IPS-18a (cell line): ENCODE data around the gene MLLT6.

Experiments
- H3K27ac ChIP-seq: one replicate; pipeline ENCODE4 v1.5.1; 2013; ENCODE audit warnings: low read length
- H3K27me3 ChIP-seq: one replicate; pipeline ENCODE4 v1.6.1; 2013; ENCODE audit warnings: mild to moderate bottlenecking, low read length; ENCODE audit not compliant: control insufficient read depth, insufficient read depth
- H3K36me3 ChIP-seq: one replicate; pipeline ENCODE4 v1.6.1; 2013; ENCODE audit warnings: low read depth, low read length; ENCODE audit not compliant: control insufficient read depth
- H3K4me1 ChIP-seq: one replicate; pipeline ENCODE4 v1.6.1; 2013; ENCODE audit warnings: low read depth, low read length; ENCODE audit not compliant: control insufficient read depth
- H3K4me3 ChIP-seq: one replicate; pipeline ENCODE4 v1.5.1; 2013; ENCODE audit warnings: low read length
- H3K9ac ChIP-seq: one replicate; pipeline ENCODE4 v1.6.1; 2013; ENCODE audit warnings: mild to moderate bottlenecking, low read length, moderate library complexity
- H3K9me3 ChIP-seq: one replicate; pipeline ENCODE4 v1.6.1; 2013; ENCODE audit warnings: low read depth, low read length; ENCODE audit not compliant: control insufficient read depth

The MLLT6 gene

GRCh38 chr17:38712593-38712992, 7.5 kb downstream of the MLLT6 start:
- Histone ChIP-seq H3K4me1 (peaks cover 23% of the 10 kb centered on the region), H3K27me3 (peaks cover 7% of the 10 kb centered on the region), H3K4me3 (no peak overlapping the region), H3K9me3 (no peaks in the 10 kb centered on the region), H3K9ac (no peak overlapping the region), H3K36me3 (no peaks in the 10 kb centered on the region), H3K27ac (no peak overlapping the region)

- Histone ChIP-seq H3K27me3 (no peaks in the 10 kb centered on the region), H3K9ac (no peak overlapping the region), H3K4me1 (peaks cover 23% of the 10 kb centered on the region), H3K4me3 (no peak overlapping the region), H3K27ac (no peak overlapping the region), H3K9me3 (no peaks in the 10 kb centered on the region), H3K36me3 (no peaks in the 10 kb centered on the region)
Observed at GRCh38 chr17:38713456-38714075, 8.5 kb downstream of the MLLT6 start.

DNA sequence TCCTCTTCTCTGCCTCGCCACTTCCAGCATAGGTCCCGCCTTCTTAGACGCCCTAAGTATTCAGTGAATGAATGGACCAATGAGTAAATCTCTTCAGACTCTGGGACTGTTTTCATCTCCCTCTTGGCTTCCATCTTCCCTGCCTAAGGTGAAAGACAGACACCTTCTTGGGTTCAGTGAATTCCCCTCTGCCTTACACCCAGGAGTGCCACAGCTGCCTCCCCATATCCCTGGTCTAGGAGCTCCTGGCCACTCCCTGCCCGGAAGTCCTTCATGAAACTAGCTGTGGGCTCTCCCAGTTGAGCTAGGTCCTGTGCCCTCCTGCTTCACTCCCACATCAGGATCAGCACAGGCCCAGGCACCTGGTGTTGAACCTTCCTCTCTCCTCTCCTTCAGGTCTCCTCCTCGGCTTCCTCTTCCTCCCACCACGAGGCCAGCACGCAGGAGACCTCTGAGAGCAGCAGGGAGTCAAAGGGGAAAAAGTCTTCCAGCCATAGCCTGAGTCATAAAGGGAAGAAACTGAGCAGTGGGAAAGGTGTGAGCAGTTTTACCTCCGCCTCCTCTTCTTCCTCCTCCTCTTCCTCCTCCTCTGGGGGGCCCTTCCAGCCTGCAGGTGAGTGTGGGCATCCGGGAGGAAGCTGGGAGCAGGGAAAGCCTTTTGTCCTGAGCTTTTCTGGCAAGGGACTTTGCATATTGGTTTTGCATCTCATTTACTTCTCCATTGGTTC, 10.3 kb downstream of the MLLT6 start:
- no peaks in the 10 kb centered on the region for H3K36me3 ChIP-seq
- no peaks in the 10 kb centered on the region for H3K9me3 ChIP-seq
- H3K4me3 ChIP-seq, result peak overlapping the region; percentile 6
- peaks cover 29% of the 10 kb centered on the region for H3K4me1 ChIP-seq
- no peak overlapping the region for H3K9ac ChIP-seq
- no peak overlapping the region for H3K27ac ChIP-seq
- H3K27me3 ChIP-seq, result peaks cover under 1% of the 10 kb centered on the region

DNA sequence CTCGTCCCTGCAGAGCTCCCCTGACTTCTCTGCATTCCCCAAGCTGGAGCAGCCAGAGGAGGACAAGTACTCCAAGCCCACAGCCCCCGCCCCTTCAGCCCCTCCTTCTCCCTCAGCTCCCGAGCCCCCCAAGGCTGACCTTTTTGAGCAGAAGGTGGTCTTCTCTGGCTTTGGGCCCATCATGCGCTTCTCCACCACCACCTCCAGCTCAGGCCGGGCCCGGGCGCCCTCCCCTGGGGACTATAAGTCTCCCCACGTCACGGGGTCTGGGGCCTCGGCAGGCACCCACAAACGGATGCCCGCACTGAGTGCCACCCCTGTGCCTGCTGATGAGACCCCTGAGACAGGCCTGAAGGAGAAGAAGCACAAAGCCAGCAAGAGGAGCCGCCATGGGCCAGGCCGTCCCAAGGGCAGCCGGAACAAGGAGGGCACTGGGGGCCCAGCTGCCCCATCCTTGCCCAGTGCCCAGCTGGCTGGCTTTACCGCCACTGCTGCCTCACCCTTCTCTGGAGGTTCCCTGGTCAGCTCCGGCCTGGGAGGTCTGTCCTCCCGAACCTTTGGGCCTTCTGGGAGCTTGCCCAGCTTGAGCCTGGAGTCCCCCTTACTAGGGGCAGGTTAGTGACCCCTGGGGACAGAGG, 11.4 kb downstream of the MLLT6 start:
- H3K36me3 ChIP-seq, result no peaks in the 10 kb centered on the region
- no peak overlapping the region for H3K9ac ChIP-seq
- no peak overlapping the region for H3K27ac ChIP-seq
- H3K27me3 ChIP-seq, result peaks cover 12% of the 10 kb centered on the region
- H3K9me3 ChIP-seq, result no peaks in the 10 kb centered on the region
- H3K4me1 ChIP-seq, result peaks cover 29% of the 10 kb centered on the region
- H3K4me3 ChIP-seq, result no peak overlapping the region

- no peaks in the 10 kb centered on the region for H3K36me3 ChIP-seq
- H3K9ac ChIP-seq, result no peak overlapping the region
- H3K4me3 ChIP-seq, result no peak overlapping the region
- H3K4me1 ChIP-seq, result peaks cover 29% of the 10 kb centered on the region
- peaks cover 13% of the 10 kb centered on the region for H3K27me3 ChIP-seq
- no peaks in the 10 kb centered on the region for H3K9me3 ChIP-seq
- no peak overlapping the region for H3K27ac ChIP-seq
Observed at GRCh38 chr17:38717139-38717745, 12.2 kb downstream of the MLLT6 start.

- Histone ChIP-seq H3K9ac (no peak overlapping the region), H3K9me3 (no peaks in the 10 kb centered on the region), H3K27me3 (peaks cover 13% of the 10 kb centered on the region), H3K36me3 (no peaks in the 10 kb centered on the region), H3K4me3 (peak overlapping the region; percentile 36), H3K4me1 (peaks cover 20% of the 10 kb centered on the region), H3K27ac (no peak overlapping the region)
Observed at GRCh38 chr17:38719289-38719942, 14.3 kb downstream of the MLLT6 start.

GRCh38 chr17:38719943-38720641, 15.0 kb downstream of the MLLT6 start:
- H3K27ac ChIP-seq, result no peak overlapping the region
- H3K4me1 ChIP-seq, result peaks cover 17% of the 10 kb centered on the region
- no peaks in the 10 kb centered on the region for H3K9me3 ChIP-seq
- peaks cover 13% of the 10 kb centered on the region for H3K27me3 ChIP-seq
- peak overlapping the region; percentile 36 for H3K4me3 ChIP-seq
- H3K9ac ChIP-seq, result no peak overlapping the region
- no peaks in the 10 kb centered on the region for H3K36me3 ChIP-seq

DNA sequence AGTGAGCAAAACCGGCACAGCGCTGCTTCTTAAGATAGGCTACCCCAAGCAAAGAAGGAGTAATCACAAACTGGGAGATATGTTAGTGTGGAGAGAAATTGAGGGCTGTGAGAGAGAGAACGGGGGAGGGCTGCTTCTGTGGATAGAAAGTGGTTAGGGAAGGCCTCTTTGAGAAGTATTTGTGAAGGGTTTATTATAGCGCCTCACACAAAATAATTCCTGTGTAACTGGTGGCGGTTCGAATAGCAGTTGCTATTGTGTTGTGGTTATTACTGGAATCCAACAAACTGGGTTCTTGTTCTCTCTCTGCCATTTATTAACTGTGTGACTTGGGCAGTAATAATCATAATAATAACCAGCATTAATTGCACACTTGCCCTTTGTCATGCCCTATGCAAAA, 15.9 kb downstream of the MLLT6 start:
- no peaks in the 10 kb centered on the region for H3K9me3 ChIP-seq
- no peak overlapping the region for H3K9ac ChIP-seq
- peaks cover 13% of the 10 kb centered on the region for H3K27me3 ChIP-seq
- H3K4me1 ChIP-seq, result peaks cover 9% of the 10 kb centered on the region
- H3K4me3 ChIP-seq, result no peak overlapping the region
- H3K36me3 ChIP-seq, result no peaks in the 10 kb centered on the region
- no peak overlapping the region for H3K27ac ChIP-seq

GRCh38 chr17:38721802-38722201, 16.7 kb downstream of the MLLT6 start:
- H3K27ac ChIP-seq, result no peak overlapping the region
- no peak overlapping the region for H3K4me3 ChIP-seq
- H3K27me3 ChIP-seq, result peaks cover 13% of the 10 kb centered on the region
- H3K36me3 ChIP-seq, result no peaks in the 10 kb centered on the region
- no peak overlapping the region for H3K9ac ChIP-seq
- no peaks in the 10 kb centered on the region for H3K9me3 ChIP-seq
- H3K4me1 ChIP-seq, result peaks cover 6% of the 10 kb centered on the region

GRCh38 chr17:38724337-38724988, 19.4 kb downstream of the MLLT6 start:
- H3K36me3 ChIP-seq, result no peaks in the 10 kb centered on the region
- peaks cover 3% of the 10 kb centered on the region for H3K4me1 ChIP-seq
- no peak overlapping the region for H3K9ac ChIP-seq
- no peak overlapping the region for H3K27ac ChIP-seq
- no peaks in the 10 kb centered on the region for H3K9me3 ChIP-seq
- no peak overlapping the region for H3K4me3 ChIP-seq
- H3K27me3 ChIP-seq, result peaks cover 26% of the 10 kb centered on the region
